COLO668 (cell line): ENCODE data around the gene PSMB7.

ENCODE experiments used
- DNase-seq: peaks from one replicate; lab custom pipeline; 2025; ENCODE audit not compliant: unreplicated experiment; lab: John Stamatoyannopoulos, UW

The PSMB7 gene

GRCh38 chr9:124303762-124304161, 111.5 kb downstream of the PSMB7 start:
- no peak for DNase-seq
